Testis (tissue), 3 donors: ENCODE measurements around the gene CIT. TPM values are rescaled to one million over a fixed set of nuclear protein-coding genes. Genes with fewer than 3 reads are reported as not detected.

Source experiments
- DNase-seq: peaks from one replicate; pipeline ENCODE4 v3.0.0-alpha.2; 2019
- H3K27ac ChIP-seq, 2 donors: fragments of 200-600 bp; sonication (generic); one replicate each; pipeline ENCODE4 v1.5.1; 2019
- H3K27me3 ChIP-seq: fragments of 200-600 bp; sonication (generic); one replicate; pipeline ENCODE4 v1.5.1; 2019
- H3K36me3 ChIP-seq: fragments of 200-600 bp; sonication (generic); one replicate; pipeline ENCODE4 v1.5.1; 2017; ENCODE audit warnings: low read depth; ENCODE audit errors: missing control alignments
- H3K4me1 ChIP-seq: fragments of 200-600 bp; sonication (generic); one replicate; pipeline ENCODE4 v1.5.1; 2019
- H3K4me3 ChIP-seq, 2 donors: fragments of 200-600 bp; sonication (generic); one replicate each; pipeline ENCODE4 v1.5.1; 2017 to 2019
- H3K9me3 ChIP-seq: fragments of 200-600 bp; sonication (generic); one replicate; pipeline ENCODE4 v1.5.1; 2017
- CTCF ChIP-seq, 3 experiments: fragments of 450-650 bp in 2 of 3; fragments of 200-600 bp in 1 of 3; sonication (generic) in 1 of 3; IDR thresholded peaks; one replicate each; pipeline ENCODE4 v1.5.1; 2016 to 2019; ENCODE audit warnings: antibody characterized with exemption in 3 of 3, mild to moderate bottlenecking in 2 of 3, moderate library complexity in 1 of 3
- POLR2A ChIP-seq: fragments of 450-650 bp; IDR thresholded peaks from one replicate; pipeline ENCODE4 v1.6.1; 2017; ENCODE audit warnings: antibody characterized with exemption, mild to moderate bottlenecking, moderate library complexity
- WGBS, 2 donors: methylation state at CpG; one replicate each; pipeline ENCODE4 v1.1.5; 2018; 5-methylcytosine and 5-hydroxymethylcytosine counted together
- intact Hi-C: fragments of 100-400 bp; cut with DNase I; formaldehyde crosslinking; loops from one replicate; pipeline ENCODE4 v1.15.1; 2023; ENCODE audit warnings: low total_unique reads
- polyA plus RNA-seq: library from polyadenylated mRNA; stranded (reverse); fragments of 350-450 nt; fragmentation: Illumina TruSeq; extraction: RNeasy Lipid Tissue Mini Kit (QIAGEN cat#74804); gene quantifications from one replicate; pipeline ENCODE4 v1.2.3, GENCODE V29; 2014; ENCODE audit warnings: low read depth, low replicate concordance; ENCODE audit not compliant: insufficient read depth
- total RNA-seq, 2 donors: library from RNA; depleted of rRNA; stranded (reverse); fragments of >200 nt; gene quantifications; one replicate each; pipeline ENCODE4 v1.2.3, GENCODE V29; 2016

Gene CIT
- total and polyA plus RNA-seq, 3 donors from 2014 or later, result 14.6 to 30.0 (median 20.0) TPM

GRCh38 chr12:119914666-119915065 lies 37.5 kb upstream of the CIT start:
- Histone ChIP-seq H3K27ac (no peak overlapping the region), H3K36me3 (no peaks in the 10 kb centered on the region), H3K27me3 (no peaks in the 10 kb centered on the region), H3K4me1 (no peaks in the 10 kb centered on the region), H3K9me3 (no peaks in the 10 kb centered on the region), H3K4me3 (no peak overlapping the region)
- intact Hi-C loops, result no loop called here
- TF ChIP-seq CTCF (IDR thresholded peaks at IDR 0.05) (no peak), POLR2A (no peak)
- WGBS, 2 donors, result 54 to 55% methylated on average over 1 of the region's 1 CpG
- DNase-seq, result no peak

- H3K4me3 ChIP-seq, result no peak overlapping the region
- no peak for DNase-seq
- TF ChIP-seq CTCF (IDR thresholded peaks at IDR 0.05), result no peak
- TF ChIP-seq POLR2A, result no peak
- H3K9me3 ChIP-seq, result no peaks in the 10 kb centered on the region
- H3K36me3 ChIP-seq, result no peaks in the 10 kb centered on the region
- no peaks in the 10 kb centered on the region for H3K4me1 ChIP-seq
- no peaks in the 10 kb centered on the region for H3K27me3 ChIP-seq
- no peak overlapping the region for H3K27ac ChIP-seq
- intact Hi-C loops, result no loop called here
- WGBS, 2 donors, result 89 to 92% methylated on average over 6 of the region's 6 CpGs
These were observed 36.6 kb upstream of the CIT start for GRCh38 chr12:119913536-119914330.

- no peak for DNase-seq
These were observed 34.1 kb upstream of the CIT start for GRCh38 chr12:119911182-119911581.

GRCh38 chr12:119910586-119910985 lies 33.5 kb upstream of the CIT start:
- 86 to 88% methylated on average over 4 of the region's 4 CpGs for WGBS, 2 donors
- no peak for DNase-seq
- intact Hi-C loops, result no loop called here

More at GRCh38 chr12:119911182-119911581, 34.1 kb upstream of the CIT start:
- Histone ChIP-seq H3K9me3 (no peaks in the 10 kb centered on the region), H3K27me3 (no peaks in the 10 kb centered on the region), H3K4me3 (no peak overlapping the region), H3K27ac (no peak overlapping the region), H3K36me3 (no peaks in the 10 kb centered on the region), H3K4me1 (no peaks in the 10 kb centered on the region)
- TF ChIP-seq CTCF (IDR thresholded peaks at IDR 0.05), result no peak
- intact Hi-C loops, result no loop called here
- 71 to 75% methylated on average over 4 of the region's 4 CpGs for WGBS, 2 donors

More at GRCh38 chr12:119910586-119910985, 33.5 kb upstream of the CIT start:
- Histone ChIP-seq H3K27ac (no peak overlapping the region), H3K9me3 (no peaks in the 10 kb centered on the region), H3K4me1 (no peaks in the 10 kb centered on the region), H3K36me3 (no peaks in the 10 kb centered on the region), H3K27me3 (no peaks in the 10 kb centered on the region), H3K4me3 (no peak overlapping the region)
- TF ChIP-seq POLR2A, result no peak
- TF ChIP-seq CTCF (IDR thresholded peaks at IDR 0.05), result no peak
